ENCODE measurements around the gene CZIB.

DNA sequence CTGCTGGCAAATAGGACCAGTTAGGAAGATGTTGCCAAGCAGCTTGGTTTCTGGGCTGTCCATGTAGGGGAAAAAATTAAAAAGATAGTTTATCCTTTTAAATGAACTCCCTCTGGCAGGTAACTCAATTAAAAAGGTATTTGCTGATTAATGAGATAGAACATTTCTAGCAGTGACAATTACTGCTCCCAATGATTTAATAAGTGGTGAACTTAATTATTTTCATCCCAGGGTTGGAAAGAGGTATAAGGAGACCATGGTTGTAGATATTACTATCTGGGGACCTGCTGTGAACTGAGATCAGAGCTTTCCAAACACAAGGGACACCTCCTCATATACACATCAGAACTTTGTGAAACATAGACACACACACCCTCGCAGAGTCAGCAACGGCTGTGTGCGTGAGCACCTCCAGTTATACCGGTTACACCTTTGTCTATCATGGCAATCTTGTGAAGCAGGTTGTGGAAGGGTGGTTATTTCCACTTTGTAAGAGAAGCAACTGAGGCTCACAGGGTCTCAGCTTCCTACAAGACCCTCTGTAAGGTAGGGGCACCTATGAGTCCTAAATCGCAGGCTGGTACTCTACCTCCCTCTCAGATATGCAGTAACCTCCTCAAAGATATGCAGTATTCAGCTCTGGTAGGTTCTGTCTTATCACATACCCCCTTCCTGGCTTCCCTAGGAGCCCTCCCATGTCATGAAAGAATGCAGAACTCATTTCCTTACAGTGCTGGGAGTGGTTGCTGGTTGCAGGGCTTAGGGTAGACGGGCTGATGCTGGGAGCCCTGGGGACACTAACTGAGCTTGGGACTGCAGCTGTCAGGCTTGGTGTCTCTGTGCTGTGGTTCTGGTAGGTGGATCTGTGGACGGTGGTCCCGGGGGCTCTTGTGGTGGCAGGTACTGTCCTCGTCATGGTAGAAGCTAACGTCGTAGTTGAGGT lies 36.3 kb upstream of the CZIB start:
- TF ChIP-seq POLR2AphosphoS5 (IDR thresholded peaks at IDR 0.05; ENCODE audit: low read depth, low read length) = no peak
- TF ChIP-seq, protein P1, sequence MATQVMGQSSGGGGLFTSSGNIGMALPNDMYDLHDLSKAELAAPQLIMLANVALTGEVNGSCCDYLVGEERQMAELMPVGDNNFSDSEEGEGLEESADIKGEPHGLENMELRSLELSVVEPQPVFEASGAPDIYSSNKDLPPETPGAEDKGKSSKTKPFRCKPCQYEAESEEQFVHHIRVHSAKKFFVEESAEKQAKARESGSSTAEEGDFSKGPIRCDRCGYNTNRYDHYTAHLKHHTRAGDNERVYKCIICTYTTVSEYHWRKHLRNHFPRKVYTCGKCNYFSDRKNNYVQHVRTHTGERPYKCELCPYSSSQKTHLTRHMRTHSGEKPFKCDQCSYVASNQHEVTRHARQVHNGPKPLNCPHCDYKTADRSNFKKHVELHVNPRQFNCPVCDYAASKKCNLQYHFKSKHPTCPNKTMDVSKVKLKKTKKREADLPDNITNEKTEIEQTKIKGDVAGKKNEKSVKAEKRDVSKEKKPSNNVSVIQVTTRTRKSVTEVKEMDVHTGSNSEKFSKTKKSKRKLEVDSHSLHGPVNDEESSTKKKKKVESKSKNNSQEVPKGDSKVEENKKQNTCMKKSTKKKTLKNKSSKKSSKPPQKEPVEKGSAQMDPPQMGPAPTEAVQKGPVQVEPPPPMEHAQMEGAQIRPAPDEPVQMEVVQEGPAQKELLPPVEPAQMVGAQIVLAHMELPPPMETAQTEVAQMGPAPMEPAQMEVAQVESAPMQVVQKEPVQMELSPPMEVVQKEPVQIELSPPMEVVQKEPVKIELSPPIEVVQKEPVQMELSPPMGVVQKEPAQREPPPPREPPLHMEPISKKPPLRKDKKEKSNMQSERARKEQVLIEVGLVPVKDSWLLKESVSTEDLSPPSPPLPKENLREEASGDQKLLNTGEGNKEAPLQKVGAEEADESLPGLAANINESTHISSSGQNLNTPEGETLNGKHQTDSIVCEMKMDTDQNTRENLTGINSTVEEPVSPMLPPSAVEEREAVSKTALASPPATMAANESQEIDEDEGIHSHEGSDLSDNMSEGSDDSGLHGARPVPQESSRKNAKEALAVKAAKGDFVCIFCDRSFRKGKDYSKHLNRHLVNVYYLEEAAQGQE (IDR thresholded peaks at IDR 0.05; ENCODE audit: insufficient read depth in 1 of 2, low read depth in 2 of 2, low read length in 2 of 2) = no peak
- no peak for TF ChIP-seq SIN3A (IDR thresholded peaks at IDR 0.05; ENCODE audit: borderline replicate concordance, insufficient read depth, low read length)
- no peak for TF ChIP-seq TAF1 (IDR thresholded peaks at IDR 0.05; ENCODE audit: borderline replicate concordance, insufficient read depth, low read length)

Data from PFSK-1 (cell line).